HEK293T (cell line): ENCODE results near the gene MALSU1.

Experiments used
- BHLHE40 ChIP-seq: fragments of 450-650 bp; IDR thresholded peaks from 2 replicates; pipeline ENCODE4 v1.6.1; 2016; ENCODE audit warnings: mild to moderate bottlenecking, moderate library complexity, borderline replicate concordance
- FOXA1 ChIP-seq: fragments of 450-650 bp; IDR thresholded peaks from 2 replicates; pipeline ENCODE4 v1.6.1; 2016; ENCODE audit warnings: mild to moderate bottlenecking
- ZNF384 ChIP-seq: fragments of 450-650 bp; IDR thresholded peaks from 2 replicates; pipeline ENCODE4 v1.6.1; 2016

- no peak for TF ChIP-seq BHLHE40
- TF ChIP-seq FOXA1: no peak
- TF ChIP-seq ZNF384: no peak
These were observed 16.2 kb downstream of the MALSU1 start for GRCh38 chr7:23315366-23315765.
